HCT116 (cell line): ENCODE results near the gene FICD. TPM values are rescaled to one million over a fixed set of nuclear protein-coding genes. Genes with fewer than 3 reads are reported as not detected.

Experiments used
- ATAC-seq: fragments of 200-7000 bp; cut with Tn5 transposase; 2 replicates; pipeline ENCODE4 v1.9.1; 2020; ENCODE audit warnings: mild to moderate bottlenecking, moderate library complexity
- BruUV-seq: library from RNA; stranded (reverse); fragments of 400-500 nt; replicated peaks from 2 replicates; lab custom pipeline; 2021; lab: Mats Ljungman, UMichigan
- CTCF ChIA-PET: fragments of 300-600 bp; sonication (Branson Sonifier 250); formaldehyde crosslinking; loops from one replicate; lab custom pipeline; 2021; ENCODE audit warnings: antibody characterized with exemption; lab: Charles Lee
- POLR2A ChIA-PET: fragments of 300-600, 350-600 bp; sonication (Branson Sonifier 250); formaldehyde crosslinking; loops from one replicate; lab custom pipeline; 2021; ENCODE audit warnings: antibody characterized with exemption; lab: Charles Lee
- RAD21 ChIA-PET, 2 experiments: fragments of 300-600 bp; sonication (Branson Sonifier 250); formaldehyde crosslinking; loops; one replicate each; lab custom pipeline; 2023; ENCODE audit warnings: low total read pairs in 2 of 2; ENCODE audit not compliant: uncharacterized antibody in 2 of 2, unreplicated experiment in 2 of 2, low non-redundant PET in 1 of 2; lab: Charles Lee
- DNase-seq: peaks from one replicate; pipeline ENCODE4 v3.0.0-alpha.2; 2010; ENCODE audit warnings: low read depth, low spot score
- H2AFZ ChIP-seq: fragments of 200-600 bp; shearing (Covaris generic), sonication (generic); 2 replicates; pipeline ENCODE4 v1.6.1; 2017; ENCODE audit warnings: low read depth, mixed run types, mixed read lengths, antibody characterized with exemption, low read length; ENCODE audit not compliant: poor library complexity, severe bottlenecking
- H3K27ac ChIP-seq: 2 replicates; pipeline ENCODE4 v1.5.1; 2012; ENCODE audit warnings: low read depth, low read length
- H3K27me3 ChIP-seq: fragments of 200-600 bp; sonication (generic); 2 replicates; pipeline ENCODE4 v1.6.1; 2016; ENCODE audit warnings: mixed run types, low read length, mixed read lengths; ENCODE audit not compliant: insufficient read depth
- H3K36me3 ChIP-seq, 2 experiments: fragments of 200-500 bp in 1 of 2; fragments of 200-600 bp in 1 of 2; sonication (Bioruptor generic) in 1 of 2; sonication (generic) in 1 of 2; 2 replicates each; pipeline versions ENCODE4 v1.5.1 to v1.6.1; 2014 to 2016; ENCODE audit warnings: low read length in 2 of 2, inconsistent platforms in 1 of 2, mixed read lengths in 1 of 2, mixed run types in 1 of 2; ENCODE audit not compliant: insufficient read depth in 2 of 2, control insufficient read depth in 1 of 2
- H3K4me1 ChIP-seq, 2 experiments: fragments of 200-600 bp in 1 of 2; sonication (generic) in 1 of 2; 2 replicates each; pipeline versions ENCODE4 v1.5.1 to v1.6.1; 2012 to 2017; ENCODE audit warnings: low read length in 2 of 2, inconsistent platforms in 1 of 2, mild to moderate bottlenecking in 1 of 2, mixed read lengths in 1 of 2, mixed run types in 1 of 2, moderate library complexity in 1 of 2; ENCODE audit not compliant: insufficient read depth in 2 of 2, control insufficient read depth in 1 of 2
- H3K4me2 ChIP-seq: fragments of 200-600 bp; sonication (generic); 2 replicates; pipeline ENCODE4 v1.6.1; 2017; ENCODE audit warnings: mixed run types, low read length, mixed read lengths
- H3K4me3 ChIP-seq, 2 experiments: fragments of 200-600 bp in 1 of 2; sonication (generic) in 1 of 2; replicated peaks in 1 of 2; 2 replicates each; pipeline ENCODE4 v1.5.1; 2011 to 2016; ENCODE audit warnings: low read length in 2 of 2, control low read depth in 1 of 2, low read depth in 1 of 2, mild to moderate bottlenecking in 1 of 2, mixed read lengths in 1 of 2, mixed run types in 1 of 2
- H3K79me2 ChIP-seq: fragments of 200-600 bp; sonication (generic); 2 replicates; pipeline ENCODE4 v1.6.1; 2017; ENCODE audit warnings: mild to moderate bottlenecking, mixed run types, low read length, moderate library complexity, mixed read lengths; ENCODE audit not compliant: insufficient read depth
- H3K9ac ChIP-seq: fragments of 200-600 bp; sonication (generic); 2 replicates; pipeline ENCODE4 v1.6.1; 2016; ENCODE audit warnings: low read length, mixed read lengths
- H3K9me2 ChIP-seq: fragments of 200-600 bp; sonication (generic), shearing (Covaris generic); 2 replicates; pipeline ENCODE4 v1.6.1; 2017; ENCODE audit warnings: mixed run types, mild to moderate bottlenecking, moderate library complexity; ENCODE audit not compliant: insufficient read depth
- H3K9me3 ChIP-seq, 2 experiments: fragments of 200-500 bp in 1 of 2; fragments of 200-600 bp in 1 of 2; sonication (Bioruptor generic) in 1 of 2; sonication (generic) in 1 of 2; 2 replicates each; pipeline ENCODE4 v1.6.1; 2014 to 2017; ENCODE audit warnings: low read length in 2 of 2, mixed read lengths in 2 of 2, inconsistent platforms in 1 of 2, low read depth in 1 of 2, mild to moderate bottlenecking in 1 of 2, mixed run types in 1 of 2, moderate library complexity in 1 of 2; ENCODE audit not compliant: control insufficient read depth in 1 of 2, insufficient read depth in 1 of 2
- H4K20me1 ChIP-seq: fragments of 200-600 bp; sonication (generic), shearing (Covaris generic); 2 replicates; pipeline ENCODE4 v1.6.1; 2017; ENCODE audit warnings: mixed run types, mild to moderate bottlenecking, moderate library complexity; ENCODE audit not compliant: insufficient read depth
- ATF3 ChIP-seq: IDR thresholded peaks from 2 replicates; pipeline ENCODE4 v1.6.1; 2012
- CEBPB ChIP-seq: IDR thresholded peaks from 2 replicates; pipeline ENCODE4 v1.6.1; 2012; ENCODE audit warnings: low read depth
- ELF1 ChIP-seq: IDR thresholded peaks from 2 replicates; pipeline ENCODE4 v1.6.1; 2012; ENCODE audit warnings: low read depth, borderline replicate concordance
- POLR2A ChIP-seq: IDR thresholded peaks from 2 replicates; pipeline ENCODE4 v1.7.0; 2011; ENCODE audit warnings: borderline replicate concordance; ENCODE audit not compliant: insufficient read depth, insufficient read length; ENCODE audit errors: extremely low read depth
- RAD21 ChIP-seq: IDR thresholded peaks from 2 replicates; pipeline ENCODE4 v1.6.1; 2012; ENCODE audit warnings: low read depth, mild to moderate bottlenecking
- REST ChIP-seq: IDR thresholded peaks from 2 replicates; pipeline ENCODE4 v1.6.1; 2012; ENCODE audit warnings: low read depth
- SP1 ChIP-seq: IDR thresholded peaks from 2 replicates; pipeline ENCODE4 v1.6.1; 2012; ENCODE audit warnings: low read depth
- SRF ChIP-seq: IDR thresholded peaks from 2 replicates; pipeline ENCODE4 v1.6.1; 2012; ENCODE audit warnings: low read depth
- TCF7L2 ChIP-seq: IDR thresholded peaks from 2 replicates; pipeline ENCODE4 v1.7.0; 2011; ENCODE audit warnings: borderline replicate concordance, inconsistent platforms; ENCODE audit not compliant: insufficient read depth, insufficient read length; ENCODE audit errors: extremely low read depth
- YY1 ChIP-seq: IDR thresholded peaks from 2 replicates; pipeline ENCODE4 v1.6.1; 2011; ENCODE audit warnings: low read length, low read depth, moderate library complexity, mild to moderate bottlenecking; ENCODE audit not compliant: insufficient replicate concordance; ENCODE audit errors: extremely low read depth
- ZFX ChIP-seq: fragments of 450-650 bp; IDR thresholded peaks from 2 replicates; pipeline ENCODE4 v1.6.1; 2017
- ZNF274 ChIP-seq: fragments of 200-500 bp; sonication (Bioruptor generic); IDR thresholded peaks from 2 replicates; pipeline ENCODE4 v1.6.1; 2014; ENCODE audit warnings: mild to moderate bottlenecking, low read depth, low read length, inconsistent platforms
- intact Hi-C: fragments of 100-400 bp; cut with micrococcal nuclease; formaldehyde crosslinking; loops from 2 replicates; pipeline ENCODE4 v1.10.0; 2022
- total RNA-seq: library from RNA; stranded (reverse); gene quantifications from one replicate; pipeline ENCODE4 v1.2.1, GENCODE V29; 2021; ENCODE audit not compliant: unreplicated experiment

The FICD gene
- total RNA-seq, 1 experiment from 2014 or later: 5.1 TPM

- ChIA-PET RAD21 (no interaction called here), POLR2A (no interaction called here), CTCF (interaction anchor here (0.9 to 2.1 kb wide), 2 partner anchors 50 to 51 kb away, joined by 3 to 11 read pairs; no protein-coding TSS in a partner anchor)
- no peak overlapping the region for H2AFZ ChIP-seq
- no peak for TF ChIP-seq ZNF274
- TF ChIP-seq ATF3: no peak
- no peaks in the 10 kb centered on the region for H3K9me2 ChIP-seq
- no TSS peak for BruUV-seq
- H3K79me2 ChIP-seq: peaks cover 22% of the 10 kb centered on the region
- H3K9ac ChIP-seq: no peak overlapping the region
- ATAC-seq (no peak), DNase-seq (no peak)
- no peaks in the 10 kb centered on the region for H3K9me3 ChIP-seq
- no peaks in the 10 kb centered on the region for H4K20me1 ChIP-seq
- peaks cover 23 to 34% of the 10 kb centered on the region in 2 experiments for H3K4me1 ChIP-seq
- no peak overlapping the region for H3K27ac ChIP-seq
- no peak overlapping the region for H3K4me2 ChIP-seq
- H3K36me3 ChIP-seq: peaks cover 26 to 38% of the 10 kb centered on the region in 2 experiments
- no peak overlapping the region for H3K4me3 ChIP-seq
- H3K27me3 ChIP-seq: no peaks in the 10 kb centered on the region
- intact Hi-C loops: loop anchor here (5.0 to 10.0 kb wide), 2 partner anchors 267 to 385 kb away; no protein-coding TSS in a partner anchor
Measured at GRCh38 chr12:108567406-108568337, 52.6 kb downstream of the FICD start.

DNA sequence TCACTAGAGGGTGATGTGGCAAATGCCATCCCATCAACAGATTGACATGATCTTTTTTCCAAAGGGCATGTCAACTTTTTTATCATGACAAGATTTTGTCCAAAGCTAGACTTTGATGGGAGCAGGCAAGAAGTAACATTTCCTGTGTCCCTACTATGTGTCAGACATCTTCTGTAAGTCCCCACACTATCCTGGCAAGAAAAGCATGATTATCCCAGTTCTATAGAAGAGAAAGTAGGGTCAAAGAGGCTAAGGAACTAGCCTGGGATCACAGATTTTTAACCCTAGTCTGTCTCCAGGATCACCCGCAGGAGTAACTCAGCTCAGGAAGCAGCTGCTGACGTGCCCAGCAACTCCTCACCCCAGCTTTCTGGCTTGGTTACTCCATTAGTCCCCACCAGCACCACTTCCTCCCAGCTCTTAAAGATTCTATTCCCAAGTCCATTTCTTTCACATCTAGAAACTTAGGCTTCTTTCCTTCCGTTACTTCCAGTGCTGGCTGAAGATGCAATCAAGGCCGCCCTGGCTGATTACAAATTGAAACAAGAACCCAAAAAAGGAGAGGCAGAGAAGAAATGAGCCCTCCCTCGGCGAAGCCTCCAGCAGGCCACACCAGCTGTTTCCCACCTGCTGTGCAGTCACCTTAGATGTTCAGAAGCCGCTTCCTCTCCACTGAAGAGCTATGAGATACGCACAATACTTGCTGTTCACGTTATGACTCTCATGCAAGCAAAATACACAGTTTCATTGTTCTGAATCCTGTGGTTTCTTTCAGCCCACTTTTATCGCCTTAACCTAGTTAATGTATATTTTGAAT is 53.5 kb downstream of the FICD start:
- no TSS peak for BruUV-seq
- H3K27ac ChIP-seq: no peak overlapping the region
- H3K9me3 ChIP-seq: no peaks in the 10 kb centered on the region
- DNase-seq: no peak
- no peak overlapping the region for H3K4me2 ChIP-seq
- peaks cover 14% of the 10 kb centered on the region for H3K79me2 ChIP-seq
- H4K20me1 ChIP-seq: no peaks in the 10 kb centered on the region
- H3K9me2 ChIP-seq: no peaks in the 10 kb centered on the region
- H3K27me3 ChIP-seq: no peaks in the 10 kb centered on the region
- intact Hi-C loops: loop anchor here (5.0 to 10.0 kb wide), 2 partner anchors 266 to 384 kb away; no protein-coding TSS in a partner anchor
- no peak overlapping the region for H3K9ac ChIP-seq
- ChIA-PET POLR2A (no interaction called here), RAD21 (no interaction called here), CTCF (interaction anchor here (0.9 kb wide), 1 partner anchor 51 kb away, joined by 3 read pairs; no protein-coding TSS in a partner anchor)
- peaks cover 23 to 30% of the 10 kb centered on the region in 2 experiments for H3K4me1 ChIP-seq
- peaks cover 26 to 38% of the 10 kb centered on the region in 2 experiments for H3K36me3 ChIP-seq
- H2AFZ ChIP-seq: no peak overlapping the region
- ATAC-seq: no peak
- H3K4me3 ChIP-seq: no peak overlapping the region
- TF ChIP-seq RAD21: no peak
- TF ChIP-seq TCF7L2: no peak
- no peak for TF ChIP-seq YY1
- TF ChIP-seq ZFX: no peak
- TF ChIP-seq ZNF274: no peak
- no peak for TF ChIP-seq CEBPB
- TF ChIP-seq POLR2A: no peak
- TF ChIP-seq ATF3: no peak
- no peak for TF ChIP-seq SP1
- TF ChIP-seq ELF1: no peak
- no peak for TF ChIP-seq SRF
- TF ChIP-seq REST: no peak
